ENCODE measurements around the gene SMAD6.

SMAD6 gene

GRCh38 chr15:66721501-66721937 is 19.5 kb downstream of the SMAD6 start:
- no peak for DNase-seq

DNA sequence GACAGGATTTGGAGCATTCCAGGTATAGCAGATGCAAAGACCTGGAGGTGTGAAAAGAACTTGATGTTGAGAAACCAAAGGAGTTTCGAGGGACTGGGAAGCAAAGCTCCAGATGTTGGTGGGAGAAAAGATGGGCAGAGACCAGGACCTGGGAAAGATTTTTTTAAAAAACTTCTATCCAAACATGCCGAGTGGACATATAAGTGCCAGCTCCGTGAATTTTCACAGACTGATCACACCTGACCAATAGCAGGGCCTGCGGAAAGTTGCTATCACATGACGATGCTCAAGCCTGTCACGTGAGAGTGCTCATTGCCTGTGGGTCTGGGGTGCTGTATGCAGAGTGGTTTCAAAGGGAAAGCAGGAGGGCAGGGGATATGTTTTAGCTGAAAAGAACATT is 19.9 kb downstream of the SMAD6 start:
- DNase-seq = no peak

DNA sequence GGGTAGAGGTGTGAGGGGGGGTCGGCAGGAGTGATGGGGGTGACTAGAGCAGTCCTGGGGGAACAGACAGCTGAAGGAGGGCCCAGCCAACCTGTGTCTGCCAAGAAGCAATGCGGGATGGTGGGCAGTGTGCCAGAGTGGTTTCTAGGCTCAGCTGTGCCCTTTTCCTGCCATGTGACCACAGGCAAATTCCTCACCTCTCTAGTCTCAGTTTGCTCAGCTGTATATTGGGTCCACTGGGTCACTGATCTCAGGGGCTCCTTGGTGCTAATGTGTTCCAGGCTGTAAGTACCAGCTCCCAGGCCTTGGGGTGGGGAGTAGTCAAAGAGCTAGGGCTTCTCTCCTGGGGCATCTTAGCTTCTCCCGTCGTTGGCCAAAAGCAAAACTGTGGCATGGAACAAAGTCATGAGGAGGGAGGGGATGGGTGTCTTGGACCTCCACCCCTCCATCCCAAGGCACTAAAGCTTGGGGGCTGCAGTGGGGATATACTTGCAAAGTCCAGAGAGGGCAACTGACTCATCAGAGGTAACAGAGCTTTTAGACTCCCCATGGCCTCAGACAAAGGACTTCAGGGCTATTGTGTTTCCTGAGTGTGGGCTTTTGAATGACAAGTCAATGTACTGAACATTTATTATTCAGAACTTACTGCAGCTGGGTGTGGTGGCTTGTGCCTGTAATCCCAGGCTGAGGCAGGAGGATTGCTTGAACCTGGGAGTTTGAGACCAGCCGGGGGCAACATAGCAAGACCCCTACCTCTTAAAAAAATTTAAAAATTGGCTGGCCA is 20.9 kb downstream of the SMAD6 start:
- no peak for DNase-seq

DNA sequence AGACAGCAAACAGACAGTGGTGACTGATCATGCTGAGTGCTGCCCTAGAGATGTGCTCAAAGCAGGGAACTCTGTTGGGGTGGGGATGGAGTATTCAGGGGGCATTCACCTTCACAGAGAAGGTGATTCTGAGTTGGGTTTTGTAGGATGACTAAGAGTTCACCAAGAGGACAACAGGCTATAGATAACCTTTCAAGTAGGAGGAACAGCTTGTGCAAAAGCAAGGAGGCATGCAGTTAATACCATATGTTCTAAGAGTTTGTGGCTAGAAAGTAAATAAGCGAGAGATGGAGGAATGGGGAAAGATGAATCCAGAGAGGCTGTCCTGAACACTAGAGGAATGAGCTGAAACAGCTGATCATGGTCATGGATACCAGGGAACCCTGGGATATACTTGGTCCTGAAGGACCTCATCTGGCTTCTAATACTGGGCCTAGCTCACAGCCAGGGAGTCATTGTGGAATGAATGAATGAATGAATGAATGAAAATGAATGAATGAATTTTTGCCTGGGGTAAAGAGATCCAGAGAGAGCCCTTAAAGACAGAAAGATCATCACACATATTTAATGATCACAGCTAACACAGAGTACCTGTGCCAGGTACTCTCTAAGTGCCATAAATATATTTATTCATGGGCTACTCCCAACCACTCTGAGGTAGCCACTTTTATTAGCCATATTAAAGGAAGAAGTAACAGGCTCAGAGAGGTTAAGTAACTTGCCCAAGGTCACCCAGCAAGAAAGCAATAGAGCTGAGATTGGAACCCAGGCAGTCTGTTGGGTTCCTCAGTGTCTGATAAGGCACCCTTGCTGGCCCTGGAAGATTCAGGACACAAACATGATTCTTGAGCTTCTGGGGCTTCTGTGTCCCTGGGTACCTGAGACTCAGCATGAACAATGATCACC is 22.0 kb downstream of the SMAD6 start:
- no peak for DNase-seq

- peak in 1 of 14 donors; percentile 11 for DNase-seq
Measured at GRCh38 chr15:66724732-66725463, 22.9 kb downstream of the SMAD6 start.

DNA sequence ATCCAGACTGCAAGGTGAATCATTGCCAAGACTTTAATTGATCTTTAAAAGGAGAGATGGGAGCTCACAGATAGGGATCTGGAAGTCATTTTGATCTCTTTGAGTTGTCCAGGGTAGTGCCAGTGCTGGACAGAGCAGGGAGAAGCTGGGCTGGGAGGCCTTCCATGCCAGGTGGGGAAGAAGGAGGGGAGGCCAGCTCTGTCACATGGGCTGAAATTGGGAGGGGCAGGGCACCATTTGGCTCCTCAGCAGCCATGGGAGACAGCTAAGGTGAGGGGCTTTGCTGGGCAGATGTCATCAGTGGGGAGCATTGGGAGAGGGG is 23.4 kb downstream of the SMAD6 start:
- DNase-seq = no peak

DNA sequence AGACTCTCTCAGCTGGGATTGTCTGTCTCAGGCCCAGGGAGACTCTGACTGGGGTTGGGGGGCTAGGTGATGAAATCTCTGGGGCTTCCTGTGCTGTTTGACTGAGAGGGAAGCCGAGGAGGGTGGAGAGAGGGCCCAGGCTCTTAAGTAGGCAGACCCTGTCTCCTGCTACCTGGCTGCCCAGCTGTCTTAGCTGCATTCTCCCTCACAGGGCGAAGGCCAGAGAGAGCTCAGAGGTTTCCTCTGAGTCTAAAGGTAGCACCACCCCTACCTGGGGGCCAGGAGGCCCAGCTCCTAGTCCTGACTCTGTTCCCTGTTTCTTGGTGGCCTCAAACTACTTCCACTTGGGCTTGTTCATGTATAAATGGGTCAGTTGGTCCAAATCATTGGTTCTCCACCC is 24.4 kb downstream of the SMAD6 start:
- DNase-seq = no peak

DNA sequence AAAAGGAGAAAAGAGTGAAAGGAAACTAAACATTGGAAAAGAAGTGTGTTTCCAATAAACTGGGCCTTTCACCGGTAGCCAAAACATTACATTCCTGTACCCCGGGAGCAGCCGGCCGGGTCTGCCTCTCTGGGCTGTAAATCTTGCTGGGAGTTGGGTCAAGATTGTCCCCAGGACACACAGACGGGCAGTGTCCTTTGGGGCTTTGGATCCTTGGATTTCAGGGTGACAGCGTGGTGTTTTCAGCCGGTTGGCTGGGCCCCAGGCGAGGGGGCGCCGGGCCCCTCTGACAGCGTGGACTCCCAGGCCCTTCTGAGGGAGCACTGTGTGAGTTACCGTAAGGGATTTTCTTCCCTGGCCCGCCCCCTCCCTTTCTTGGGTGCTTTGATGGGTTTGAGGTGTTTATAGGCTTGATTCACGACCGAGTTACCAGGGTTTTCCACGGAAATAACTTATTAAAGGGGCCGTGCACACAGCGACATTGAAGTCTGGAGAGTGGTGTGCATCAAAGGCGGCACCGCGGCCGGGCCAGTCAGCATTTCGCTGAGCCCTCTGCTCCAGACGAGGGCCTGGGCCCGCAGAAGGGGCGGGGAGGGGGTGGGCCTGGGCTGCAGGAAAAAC is 27.4 kb downstream of the SMAD6 start:
- peak in 3 of 14 donors; percentile 15 to 61 (median 24) for DNase-seq

DNA sequence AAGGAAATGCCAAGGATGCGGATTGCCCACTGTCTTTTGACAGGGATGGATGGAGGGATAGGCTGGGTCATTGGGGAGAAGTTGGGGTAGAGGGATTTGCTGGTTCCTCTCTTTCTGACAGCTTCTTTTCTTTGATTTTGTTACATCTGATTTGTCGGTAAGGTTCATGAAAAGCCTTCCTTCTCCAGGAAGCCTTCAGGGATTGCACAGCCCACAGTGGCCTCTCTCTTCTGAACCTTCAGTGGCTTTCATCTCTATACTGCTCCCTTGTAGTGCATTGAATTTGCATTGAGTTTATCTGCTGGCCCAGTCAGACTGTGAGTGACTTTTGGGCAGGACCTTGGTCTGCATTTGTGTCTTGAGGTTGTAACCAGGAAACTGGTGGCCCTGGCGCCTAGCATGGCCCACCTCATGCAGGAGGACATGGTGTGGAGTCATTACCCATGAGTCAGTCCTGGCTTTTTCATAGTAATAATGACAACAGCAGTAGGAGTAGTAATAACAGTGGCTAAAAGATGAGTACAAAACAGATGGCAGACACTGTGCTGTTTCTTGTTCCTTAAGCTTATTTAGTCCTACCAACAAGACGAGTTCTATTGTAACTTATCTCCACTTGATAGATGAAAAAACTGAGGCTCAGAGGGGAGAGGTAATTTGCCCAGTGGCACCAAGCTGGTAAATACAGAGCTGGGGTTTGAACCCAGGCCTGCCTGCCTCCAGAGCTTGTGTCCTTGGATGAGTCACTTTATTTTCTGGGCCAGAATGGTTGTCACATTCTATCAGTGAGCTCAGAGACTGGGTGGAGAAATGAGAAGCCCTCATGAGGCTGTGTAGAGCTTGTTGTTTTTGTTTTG is 28.4 kb downstream of the SMAD6 start:
- DNase-seq = peak in 1 of 14 donors; percentile 13

DNA sequence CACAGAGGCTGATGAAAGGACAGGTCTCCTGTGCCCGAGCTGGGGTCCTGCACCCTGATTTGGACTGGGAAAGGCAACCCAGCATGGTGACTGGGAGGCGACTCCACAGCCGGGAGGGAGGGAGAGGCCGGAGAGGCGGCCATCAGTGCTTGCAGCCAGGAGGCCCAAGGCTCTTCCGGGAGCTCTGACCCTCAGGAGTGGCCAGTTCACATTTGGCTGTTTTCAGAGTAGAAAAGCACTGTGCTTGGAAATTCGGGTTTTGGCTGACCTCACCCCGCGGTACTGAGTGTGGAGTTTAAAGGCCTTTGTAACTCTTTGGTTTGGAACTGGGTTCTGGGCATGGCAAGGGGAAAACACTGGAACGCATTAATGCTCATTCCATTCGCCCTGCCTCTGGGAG is 31.9 kb downstream of the SMAD6 start:
- DNase-seq = peak in 10 of 14 donors; percentile 9 to 69 (median 32)

- peak in 8 of 14 donors; percentile 4 to 76 (median 14) for DNase-seq
Measured at GRCh38 chr15:66734961-66735908, 33.2 kb downstream of the SMAD6 start.

DNA sequence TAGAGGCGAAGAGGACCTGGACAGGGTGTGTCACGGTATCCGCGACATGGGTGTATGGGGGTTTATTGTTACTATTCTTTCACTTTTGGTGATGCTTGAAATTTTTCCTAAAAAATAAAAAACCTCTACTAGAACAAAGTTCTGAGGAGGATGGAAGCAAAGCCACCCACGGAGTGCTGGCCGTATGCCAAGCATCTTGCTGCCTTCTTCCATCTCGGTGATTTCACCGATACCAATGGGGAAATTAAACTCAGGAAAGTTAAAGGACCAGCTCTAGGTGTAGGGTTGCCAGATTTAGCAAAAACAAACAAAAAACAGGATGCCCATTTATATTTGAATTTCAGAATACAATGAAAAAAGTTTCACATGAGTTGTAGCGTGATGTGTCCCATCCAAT is 33.9 kb downstream of the SMAD6 start:
- no peak for DNase-seq

DNA sequence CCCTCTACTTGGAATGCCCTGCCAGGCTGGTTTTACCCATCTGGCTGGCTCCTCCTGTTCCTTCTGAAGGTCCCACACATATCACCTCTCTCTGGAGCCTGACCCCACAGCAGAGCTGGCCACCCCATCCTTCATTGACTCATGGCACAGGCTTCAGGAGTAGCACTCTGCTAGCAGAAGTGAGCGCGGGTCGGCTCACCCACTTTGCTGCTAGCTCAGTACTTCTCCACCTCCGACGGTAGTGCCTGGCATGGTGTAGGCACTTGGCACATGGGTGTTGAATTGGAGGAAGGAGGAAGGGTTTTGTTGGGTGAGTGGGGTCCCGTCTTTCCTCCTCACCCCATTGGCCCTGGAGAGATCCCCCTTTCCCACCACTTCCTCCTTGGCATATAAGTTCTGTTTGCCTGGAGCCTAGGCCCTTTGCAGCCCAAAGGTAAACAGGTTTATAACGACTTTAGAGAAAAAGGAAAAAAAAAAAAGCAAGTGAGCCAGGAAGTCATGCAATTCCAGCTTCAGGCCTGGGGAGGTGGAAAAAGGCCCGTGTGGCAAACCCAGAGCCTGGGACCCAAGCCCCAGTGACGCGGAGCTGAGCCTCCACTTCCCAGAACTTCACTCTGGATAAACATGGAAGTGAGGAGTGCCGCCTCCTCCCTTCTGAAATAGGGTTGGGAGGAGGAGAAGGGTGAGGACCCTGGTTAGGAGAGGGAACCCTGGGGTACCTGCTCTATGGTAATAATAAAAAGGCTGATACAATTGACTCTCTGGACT is 35.4 kb downstream of the SMAD6 start:
- DNase-seq = no peak

DNA sequence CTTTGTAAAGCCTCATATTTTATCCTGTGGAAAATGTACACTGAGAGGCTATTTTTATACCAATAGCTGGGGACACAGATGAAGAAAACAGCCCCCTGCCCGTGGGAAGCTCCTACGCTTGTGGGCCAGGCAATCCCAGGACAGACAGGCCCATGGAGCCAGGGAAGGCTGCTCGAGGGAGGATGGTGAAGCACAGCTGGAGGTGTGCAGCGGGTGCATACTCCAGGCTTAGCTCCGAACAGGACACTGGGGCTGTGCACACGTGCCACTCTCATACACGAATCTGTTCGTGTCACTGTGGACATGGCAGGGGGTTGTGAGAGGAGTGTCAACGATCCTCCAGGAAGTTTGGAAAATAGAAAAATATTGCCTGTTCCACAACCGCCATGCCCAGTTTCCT is 36.1 kb downstream of the SMAD6 start:
- DNase-seq = no peak

DNA sequence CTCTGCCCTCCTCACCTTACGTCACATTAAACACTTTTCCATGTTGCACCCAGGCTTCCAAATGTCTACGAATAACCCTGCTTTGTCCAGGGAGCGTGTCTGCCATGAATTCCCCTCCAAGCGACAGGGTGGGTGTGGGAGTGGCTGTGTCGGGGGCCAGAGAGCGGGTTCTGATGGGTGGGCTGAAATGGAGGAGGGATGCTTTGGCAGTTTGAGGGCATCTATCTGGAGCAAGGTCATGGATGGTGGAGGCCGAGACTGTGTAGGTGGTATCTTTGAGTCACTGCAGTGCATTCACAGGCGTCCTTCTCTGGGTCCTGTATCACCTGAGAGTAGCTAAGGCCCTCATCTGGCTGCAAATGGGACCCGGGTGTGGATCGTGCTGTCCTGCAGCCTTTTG is 36.6 kb downstream of the SMAD6 start:
- DNase-seq = no peak

DNA sequence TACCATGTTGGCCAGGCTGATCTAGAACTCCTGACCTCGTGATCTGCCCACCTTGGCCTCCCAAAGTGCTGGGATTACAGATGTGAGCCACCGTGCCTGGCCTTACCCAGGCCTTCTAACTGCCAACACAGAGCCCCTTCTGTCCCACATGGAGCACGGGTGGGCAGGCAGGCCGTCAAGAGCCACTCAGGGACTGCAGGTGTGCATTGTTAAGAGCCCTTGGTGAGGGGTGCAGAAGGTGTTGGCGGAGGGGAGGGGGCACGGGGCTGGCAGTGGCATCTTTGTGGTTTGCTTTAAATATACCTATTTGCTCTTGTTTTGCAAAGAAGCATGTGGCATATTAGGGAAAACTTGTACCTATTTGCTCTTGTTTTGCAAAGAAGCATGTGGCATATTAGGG is 37.3 kb downstream of the SMAD6 start:
- no peak for DNase-seq

DNA sequence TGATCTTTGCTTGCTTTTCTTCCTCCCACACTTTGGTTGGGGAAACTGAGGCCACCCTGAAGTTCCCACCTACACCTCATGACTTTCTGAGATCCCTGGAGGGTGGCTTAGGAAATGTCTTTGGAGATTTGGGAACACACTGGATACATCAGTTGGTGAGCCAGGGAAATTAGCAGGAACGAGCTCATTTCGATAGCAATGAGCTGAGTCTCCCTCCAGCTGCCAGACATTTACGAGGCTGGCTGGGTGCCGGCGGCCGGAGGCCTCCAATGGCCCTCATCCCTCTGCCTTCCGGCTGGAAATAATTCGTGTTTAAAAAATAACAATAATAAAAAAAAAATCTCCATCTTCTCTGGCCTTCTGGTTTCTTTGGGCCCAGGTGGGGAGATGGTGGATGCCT is 38.8 kb downstream of the SMAD6 start:
- DNase-seq = no peak

DNA sequence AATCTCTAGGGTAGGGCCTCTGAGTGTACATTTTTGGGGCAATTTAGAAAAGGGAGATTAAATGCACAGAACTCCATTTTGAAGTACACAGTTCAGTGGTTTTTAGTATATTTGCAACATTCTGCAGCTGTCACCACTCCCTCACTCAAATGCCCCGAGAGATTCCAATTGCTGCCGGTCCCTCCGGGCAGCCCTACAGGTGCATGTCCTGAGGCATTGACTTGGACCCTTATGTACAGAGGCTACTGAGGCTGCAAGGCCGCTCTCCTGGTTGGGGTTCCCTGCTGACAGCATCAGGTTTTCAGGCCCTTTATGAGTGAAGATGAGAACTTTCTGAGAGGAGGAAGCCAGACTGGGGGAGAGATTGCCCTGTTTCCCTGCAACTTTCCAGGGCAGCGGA is 39.6 kb downstream of the SMAD6 start:
- no peak for DNase-seq

DNA sequence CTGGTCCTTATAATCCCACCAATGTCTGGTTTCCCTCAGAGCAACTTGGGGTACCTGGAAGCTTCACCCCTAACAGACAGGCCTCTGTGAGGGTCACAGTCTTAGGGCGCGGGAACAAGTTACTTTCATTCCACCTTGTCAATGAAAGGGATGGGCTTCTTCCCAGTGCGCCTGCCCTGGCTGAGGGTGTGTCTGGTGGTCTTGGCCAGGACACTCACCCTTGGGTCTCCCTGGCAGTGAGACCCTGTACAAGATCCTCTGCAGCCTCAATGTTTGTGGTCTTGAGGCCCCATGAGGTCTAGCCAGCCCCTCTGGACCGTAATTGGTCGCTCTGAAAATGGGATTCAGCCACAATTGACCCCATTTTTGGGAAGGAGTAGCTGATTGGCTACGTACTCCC is 40.2 kb downstream of the SMAD6 start:
- no peak for DNase-seq

DNA sequence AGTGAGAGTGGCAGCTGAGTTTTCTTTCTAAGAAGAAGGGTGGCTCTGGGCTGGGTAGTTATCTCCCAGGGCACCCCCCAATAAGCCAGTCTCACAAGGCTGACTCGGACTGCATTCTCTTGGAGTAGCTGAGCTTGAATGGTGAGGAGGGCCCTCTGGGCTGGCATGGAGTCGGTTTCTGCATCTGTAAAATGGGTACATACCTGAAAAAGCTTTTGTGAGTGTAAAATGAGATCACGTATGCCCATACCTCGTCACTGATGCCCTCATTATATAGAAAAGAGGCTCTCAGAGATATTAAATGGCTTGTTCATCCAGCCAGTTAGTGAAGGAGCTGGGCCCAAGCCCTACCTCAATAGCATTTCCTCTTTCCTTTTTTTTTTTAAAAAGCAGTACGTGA is 41.2 kb downstream of the SMAD6 start:
- no peak for DNase-seq

Data from C1 segment of cervical spinal cord (tissue), 14 donors.